HCT116 (cell line): ENCODE measurements around the gene COL4A1.

Experiments used
- POLR2AphosphoS5 ChIP-seq: IDR thresholded peaks from 2 replicates; pipeline ENCODE4 v1.6.1; 2011; ENCODE audit warnings: mild to moderate bottlenecking, low read depth, low read length, moderate library complexity
- TF ChIP-seq, protein P1 (sequence below): IDR thresholded peaks from 2 replicates; pipeline ENCODE4 v1.6.1; 2012
- TF ChIP-seq, protein P2 (sequence below), 3 experiments: fragments of 200-600 bp in 1 of 3; sonication (generic) in 1 of 3; IDR thresholded peaks in 2 of 3; conservative IDR thresholded peaks in 1 of 3; 2 replicates each; pipeline ENCODE4 v1.5.1; 2012 to 2017; ENCODE audit warnings: low read depth in 2 of 3, low read length in 2 of 3, antibody characterized with exemption in 1 of 3, borderline replicate concordance in 1 of 3, control low read depth in 1 of 3, mild to moderate bottlenecking in 1 of 3, mixed read lengths in 1 of 3, mixed run types in 1 of 3, moderate library complexity in 1 of 3; ENCODE audit not compliant: insufficient read depth in 1 of 3

DNA sequence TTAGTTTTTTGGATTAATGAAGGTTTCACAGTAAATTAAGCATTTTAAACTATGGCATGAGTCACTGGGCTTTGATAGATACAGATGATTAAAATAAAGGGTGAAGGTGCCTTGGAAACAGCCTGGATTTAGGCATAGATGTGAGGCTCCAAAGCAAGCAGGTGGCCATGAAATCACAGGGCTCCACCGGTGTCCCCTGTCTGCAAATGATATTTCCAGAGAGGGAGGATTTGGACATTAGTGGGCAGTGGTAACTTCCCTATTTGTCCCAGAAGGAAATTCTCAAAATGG, 127.2 kb downstream of the COL4A1 start:
- TF ChIP-seq, protein P1, sequence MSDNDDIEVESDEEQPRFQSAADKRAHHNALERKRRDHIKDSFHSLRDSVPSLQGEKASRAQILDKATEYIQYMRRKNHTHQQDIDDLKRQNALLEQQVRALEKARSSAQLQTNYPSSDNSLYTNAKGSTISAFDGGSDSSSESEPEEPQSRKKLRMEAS = no peak
- TF ChIP-seq, protein P2, sequence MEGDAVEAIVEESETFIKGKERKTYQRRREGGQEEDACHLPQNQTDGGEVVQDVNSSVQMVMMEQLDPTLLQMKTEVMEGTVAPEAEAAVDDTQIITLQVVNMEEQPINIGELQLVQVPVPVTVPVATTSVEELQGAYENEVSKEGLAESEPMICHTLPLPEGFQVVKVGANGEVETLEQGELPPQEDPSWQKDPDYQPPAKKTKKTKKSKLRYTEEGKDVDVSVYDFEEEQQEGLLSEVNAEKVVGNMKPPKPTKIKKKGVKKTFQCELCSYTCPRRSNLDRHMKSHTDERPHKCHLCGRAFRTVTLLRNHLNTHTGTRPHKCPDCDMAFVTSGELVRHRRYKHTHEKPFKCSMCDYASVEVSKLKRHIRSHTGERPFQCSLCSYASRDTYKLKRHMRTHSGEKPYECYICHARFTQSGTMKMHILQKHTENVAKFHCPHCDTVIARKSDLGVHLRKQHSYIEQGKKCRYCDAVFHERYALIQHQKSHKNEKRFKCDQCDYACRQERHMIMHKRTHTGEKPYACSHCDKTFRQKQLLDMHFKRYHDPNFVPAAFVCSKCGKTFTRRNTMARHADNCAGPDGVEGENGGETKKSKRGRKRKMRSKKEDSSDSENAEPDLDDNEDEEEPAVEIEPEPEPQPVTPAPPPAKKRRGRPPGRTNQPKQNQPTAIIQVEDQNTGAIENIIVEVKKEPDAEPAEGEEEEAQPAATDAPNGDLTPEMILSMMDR (IDR thresholded peaks at IDR 0.05 in 2 of 3, conservative IDR thresholded peaks at IDR 0.05 in 1 of 3; ENCODE audit: borderline replicate concordance in 1 of 3, insufficient read depth in 1 of 3, low read depth in 2 of 3, low read length in 2 of 3) = no peak
- TF ChIP-seq POLR2AphosphoS5 = no peak
